Astrocyte (in vitro differentiated cells and primary cell): ENCODE measurements around the gene DLGAP5. TPM values are rescaled to one million over a fixed set of nuclear protein-coding genes. Genes with fewer than 3 reads are reported as not detected.

Experiments
- DNase-seq: peaks from one replicate; pipeline ENCODE4 v3.0.0-alpha.2; 2010; ENCODE audit warnings: low read depth
- FAIRE-seq: peaks from 2 replicates; lab custom pipeline; 2011; peaks lifted over from hg19 to GRCh38; lab: Jason Lieb, UNC
- H2AFZ ChIP-seq: 2 replicates; pipeline ENCODE4 v1.6.0; 2012; ENCODE audit warnings: low read depth, low read length, inconsistent platforms
- H3K27ac ChIP-seq: 2 replicates; pipeline ENCODE4 v1.5.1; 2011; ENCODE audit warnings: low read depth, low read length, inconsistent platforms
- H3K27me3 ChIP-seq: 2 replicates; pipeline ENCODE4 v1.6.0; 2011; ENCODE audit warnings: low read length, inconsistent platforms; ENCODE audit not compliant: insufficient read depth
- H3K36me3 ChIP-seq: 2 replicates; pipeline ENCODE4 v1.5.1; 2011; ENCODE audit warnings: low read length, inconsistent platforms; ENCODE audit not compliant: insufficient read depth
- H3K4me1 ChIP-seq: 2 replicates; pipeline ENCODE4 v1.5.1; 2011; ENCODE audit warnings: low read length, inconsistent platforms; ENCODE audit not compliant: insufficient read depth
- H3K4me2 ChIP-seq: 2 replicates; pipeline ENCODE4 v1.6.0; 2012; ENCODE audit warnings: low read length, inconsistent platforms
- H3K4me3 ChIP-seq: 2 replicates; pipeline ENCODE4 v1.5.1; 2011; ENCODE audit warnings: low read depth, mild to moderate bottlenecking, low read length, inconsistent platforms; ENCODE audit not compliant: insufficient read depth
- H3K79me2 ChIP-seq: 2 replicates; pipeline ENCODE4 v1.6.0; 2012; ENCODE audit warnings: mild to moderate bottlenecking, low read length, inconsistent platforms; ENCODE audit not compliant: insufficient read depth
- H3K9ac ChIP-seq: 2 replicates; pipeline ENCODE4 v1.6.0; 2012; ENCODE audit warnings: mild to moderate bottlenecking, low read length, inconsistent platforms
- H3K9me3 ChIP-seq: 2 replicates; pipeline ENCODE4 v1.5.1; 2012; ENCODE audit warnings: low read depth, mild to moderate bottlenecking, low read length, inconsistent platforms; ENCODE audit not compliant: insufficient read depth
- H4K20me1 ChIP-seq: 2 replicates; pipeline ENCODE4 v1.6.0; 2012; ENCODE audit warnings: low read length, inconsistent platforms; ENCODE audit not compliant: insufficient read depth
- H3K27ac Mint-ChIP-seq: one replicate; pipeline ENCODE4 v1.8.0; 2021; ENCODE audit warnings: mild to moderate bottlenecking, mixed read lengths; ENCODE audit not compliant: unreplicated experiment
- H3K27me3 Mint-ChIP-seq: one replicate; pipeline ENCODE4 v1.8.0; 2021; ENCODE audit warnings: low read depth, mixed read lengths; ENCODE audit not compliant: unreplicated experiment
- H3K36me3 Mint-ChIP-seq: one replicate; pipeline ENCODE4 v1.8.0; 2021; ENCODE audit warnings: low read depth, mixed read lengths; ENCODE audit not compliant: unreplicated experiment
- H3K4me1 Mint-ChIP-seq: one replicate; pipeline ENCODE4 v1.8.0; 2021; ENCODE audit warnings: low read depth, mixed read lengths; ENCODE audit not compliant: unreplicated experiment
- H3K4me3 Mint-ChIP-seq: one replicate; pipeline ENCODE4 v1.8.0; 2021; ENCODE audit warnings: mild to moderate bottlenecking, moderate library complexity, mixed read lengths; ENCODE audit not compliant: unreplicated experiment
- H3K9me3 Mint-ChIP-seq: one replicate; pipeline ENCODE4 v1.8.0; 2021; ENCODE audit warnings: mild to moderate bottlenecking, mixed read lengths; ENCODE audit not compliant: unreplicated experiment
- CTCF ChIP-seq: IDR thresholded peaks from 2 replicates; pipeline ENCODE4 v1.5.1; 2011; ENCODE audit warnings: low read depth, mild to moderate bottlenecking, inconsistent platforms, low read length, moderate library complexity; ENCODE audit not compliant: insufficient read depth
- EZH2 ChIP-seq: IDR thresholded peaks from 2 replicates; pipeline ENCODE4 v1.6.1; 2012; ENCODE audit warnings: mild to moderate bottlenecking, low read length, inconsistent platforms; ENCODE audit not compliant: insufficient read depth
- total RNA-seq: library from RNA; stranded (reverse); gene quantifications from 2 replicates; pipeline ENCODE4 v1.2.1, GENCODE V29; 2021

DLGAP5 gene
- total RNA-seq, 1 donor from 2014 or later = 5.4 TPM

GRCh38 chr14:55160989-55161388 lies 30.4 kb downstream of the DLGAP5 start:
- Mint-ChIP-seq H3K36me3 (no peaks in the 10 kb centered on the region), H3K4me1 (peaks cover 3% of the 10 kb centered on the region), H3K27me3 (no peaks in the 10 kb centered on the region), H3K4me3 (no peak overlapping the region), H3K9me3 (no peaks in the 10 kb centered on the region), H3K27ac (no peak overlapping the region)
- Histone ChIP-seq H3K9ac (no peak overlapping the region), H3K79me2 (no peaks in the 10 kb centered on the region), H4K20me1 (no peaks in the 10 kb centered on the region), H3K4me2 (no peak overlapping the region), H3K27me3 (no peaks in the 10 kb centered on the region), H3K4me1 (no peaks in the 10 kb centered on the region), H3K9me3 (no peaks in the 10 kb centered on the region), H2AFZ (no peak overlapping the region), H3K27ac (no peak overlapping the region), H3K36me3 (peaks cover 6% of the 10 kb centered on the region), H3K4me3 (no peak overlapping the region)
- no peak for TF ChIP-seq EZH2
- peak; percentile 49 for TF ChIP-seq CTCF
- DNase-seq (peak; percentile 23), FAIRE-seq (peak; percentile 17)

- no peaks in the 10 kb centered on the region for H4K20me1 ChIP-seq
- H3K9me3 ChIP-seq = no peaks in the 10 kb centered on the region
- TF ChIP-seq EZH2 (no peak), CTCF (no peak)
- no peak overlapping the region for H2AFZ ChIP-seq
- no peaks in the 10 kb centered on the region for H3K9me3 Mint-ChIP-seq
- peaks cover 3% of the 10 kb centered on the region for H3K4me1 Mint-ChIP-seq
- H3K9ac ChIP-seq = no peak overlapping the region
- H3K79me2 ChIP-seq = no peaks in the 10 kb centered on the region
- H3K27ac ChIP-seq = no peak overlapping the region
- H3K36me3 Mint-ChIP-seq = no peaks in the 10 kb centered on the region
- no peak for DNase-seq
- no peak overlapping the region for H3K4me3 Mint-ChIP-seq
- H3K4me2 ChIP-seq = no peak overlapping the region
- H3K27me3 ChIP-seq = no peaks in the 10 kb centered on the region
- FAIRE-seq = no peak
- no peak overlapping the region for H3K27ac Mint-ChIP-seq
- H3K36me3 ChIP-seq = peaks cover 6% of the 10 kb centered on the region
- no peaks in the 10 kb centered on the region for H3K27me3 Mint-ChIP-seq
- H3K4me3 ChIP-seq = no peak overlapping the region
- no peaks in the 10 kb centered on the region for H3K4me1 ChIP-seq
Observed at GRCh38 chr14:55158412-55158811, 33.0 kb downstream of the DLGAP5 start.

- FAIRE-seq = no peak
- Histone ChIP-seq H3K4me1 (no peaks in the 10 kb centered on the region), H3K27me3 (no peaks in the 10 kb centered on the region), H3K79me2 (no peaks in the 10 kb centered on the region), H3K36me3 (peaks cover 6% of the 10 kb centered on the region), H3K9me3 (no peaks in the 10 kb centered on the region), H3K27ac (no peak overlapping the region), H2AFZ (no peak overlapping the region), H3K4me3 (no peak overlapping the region), H3K9ac (no peak overlapping the region), H3K4me2 (no peak overlapping the region), H4K20me1 (no peaks in the 10 kb centered on the region)
- Mint-ChIP-seq H3K27ac (no peak overlapping the region), H3K4me3 (no peak overlapping the region), H3K4me1 (peaks cover 3% of the 10 kb centered on the region), H3K27me3 (no peaks in the 10 kb centered on the region), H3K36me3 (no peaks in the 10 kb centered on the region), H3K9me3 (no peaks in the 10 kb centered on the region)
- no peak for TF ChIP-seq CTCF
- TF ChIP-seq EZH2 = no peak
- no peak for DNase-seq
Observed at GRCh38 chr14:55157080-55157479, 34.3 kb downstream of the DLGAP5 start.
